AG04449 (cell line): ENCODE results near the gene PRTFDC1.

ENCODE experiments used
- CTCF ChIA-PET: fragments of 350-600 bp; formaldehyde crosslinking; extraction: SDS; loops from one replicate; lab custom pipeline; 2021; ENCODE audit warnings: antibody characterized with exemption; lab: Yijun Ruan, JAX
- POLR2A ChIA-PET: fragments of 400-600, 350-600 bp; formaldehyde crosslinking; extraction: SDS; loops from one replicate; lab custom pipeline; 2020; ENCODE audit warnings: antibody characterized with exemption, inconsistent platforms; lab: Yijun Ruan, JAX
- DNase-seq: peaks from one replicate; pipeline ENCODE4 v3.0.0-alpha.2; 2010; ENCODE audit warnings: low read depth, low spot score
- H3K4me3 ChIP-seq: 2 replicates; pipeline ENCODE4 v1.5.1; 2011; ENCODE audit warnings: low read depth, mild to moderate bottlenecking, control low read depth, low read length
- CTCF ChIP-seq: IDR thresholded peaks from one replicate; pipeline ENCODE4 v1.5.1; 2011; ENCODE audit warnings: mild to moderate bottlenecking, moderate library complexity, low read length, control low read depth, inconsistent platforms; ENCODE audit not compliant: insufficient read depth; ENCODE audit errors: missing control alignments

The PRTFDC1 gene

DNA sequence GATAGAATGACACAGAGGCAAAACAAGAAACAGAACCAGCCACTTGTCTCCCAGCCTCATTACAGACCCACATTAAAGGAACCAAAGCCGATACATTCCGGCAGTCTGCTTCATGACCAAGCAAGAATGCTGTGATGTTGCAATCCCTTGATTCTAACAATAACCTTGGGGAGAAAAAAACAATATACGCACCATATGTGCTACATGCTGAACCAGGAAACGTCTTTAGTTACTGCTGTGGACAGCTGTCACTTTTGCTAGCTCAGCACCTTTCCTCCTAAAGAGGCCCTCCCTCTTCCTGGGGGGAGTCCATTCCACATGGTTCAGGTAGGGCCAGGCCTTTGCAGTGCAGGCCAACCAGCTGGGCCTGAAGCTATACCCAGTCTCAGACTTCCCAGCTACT is 79.1 kb downstream of the PRTFDC1 start:
- CTCF ChIA-PET, result no interaction called here
- TF ChIP-seq CTCF, result no peak
- no peak overlapping the region for H3K4me3 ChIP-seq
- POLR2A ChIA-PET, result no interaction called here
- DNase-seq, result peak; percentile 86

- H3K4me3 ChIP-seq, result no peak overlapping the region
- POLR2A ChIA-PET, result no interaction called here
- no peak for TF ChIP-seq CTCF
- DNase-seq, result no peak
- CTCF ChIA-PET, result no interaction called here
These were observed 79.6 kb downstream of the PRTFDC1 start for GRCh38 chr10:24872790-24873182.

- ChIA-PET POLR2A (interaction anchor here (0.7 kb wide), 1 partner anchor 11 kb away, joined by 3 read pairs; no protein-coding TSS in a partner anchor), CTCF (no interaction called here)
- no peak for DNase-seq
- H3K4me3 ChIP-seq, result no peak overlapping the region
- no peak for TF ChIP-seq CTCF
These were observed 80.2 kb downstream of the PRTFDC1 start for GRCh38 chr10:24872049-24872789.

DNA sequence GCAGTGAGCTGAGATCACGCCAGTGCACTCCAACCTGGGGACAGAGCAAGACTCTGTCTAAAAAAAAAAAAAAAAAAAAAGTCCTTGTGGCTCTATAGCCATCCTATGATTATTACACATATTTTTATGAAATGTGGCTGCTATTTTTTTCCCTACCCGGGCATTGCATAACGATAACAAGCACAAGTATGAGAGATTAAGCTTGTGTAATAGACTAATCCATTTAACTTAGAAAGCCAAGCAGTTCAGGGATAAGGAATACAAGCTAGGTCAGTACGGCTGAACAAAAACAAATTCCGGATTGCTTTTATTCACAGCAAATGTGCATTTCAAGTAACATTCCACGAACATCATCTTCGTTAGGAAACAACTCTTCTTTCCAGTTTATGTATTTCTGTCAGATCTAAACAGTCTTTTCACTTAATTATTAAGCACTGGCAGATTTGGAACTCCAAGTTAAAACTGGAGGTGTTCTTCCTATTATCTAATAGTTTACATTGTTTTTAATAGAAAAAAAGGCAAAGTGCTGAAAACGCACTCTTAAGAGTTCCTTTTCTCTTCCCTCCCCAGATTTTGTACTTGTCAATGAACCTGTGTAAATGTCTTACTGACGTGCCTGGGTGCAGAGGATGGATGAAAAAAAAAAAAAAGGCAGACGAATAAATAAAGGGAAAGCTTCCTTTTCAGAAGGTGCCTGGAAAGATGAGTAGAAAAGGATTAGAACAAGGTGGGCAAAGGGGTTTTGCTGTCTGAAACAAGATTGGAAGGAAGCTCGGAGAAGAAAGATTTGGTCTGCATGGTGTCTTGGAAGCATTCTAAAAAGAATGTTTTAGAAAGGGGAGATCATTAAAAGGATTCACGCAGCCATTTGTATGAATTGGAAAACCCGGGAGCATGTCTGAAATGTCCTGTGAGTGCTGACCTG is 81.1 kb downstream of the PRTFDC1 start:
- TF ChIP-seq CTCF, result no peak
- ChIA-PET CTCF (no interaction called here), POLR2A (no interaction called here)
- DNase-seq, result no peak
- H3K4me3 ChIP-seq, result no peak overlapping the region

GRCh38 chr10:24869354-24870015 is 82.9 kb downstream of the PRTFDC1 start:
- no peak for TF ChIP-seq CTCF
- no peak for DNase-seq
- H3K4me3 ChIP-seq, result no peak overlapping the region
- CTCF ChIA-PET, result interaction anchor here (0.5 kb wide), 1 partner anchor 1937 kb away, joined by 3 read pairs; no protein-coding TSS in a partner anchor
- POLR2A ChIA-PET, result no interaction called here
